ENCODE data around the gene SLC22A17.

SLC22A17 gene

DNA sequence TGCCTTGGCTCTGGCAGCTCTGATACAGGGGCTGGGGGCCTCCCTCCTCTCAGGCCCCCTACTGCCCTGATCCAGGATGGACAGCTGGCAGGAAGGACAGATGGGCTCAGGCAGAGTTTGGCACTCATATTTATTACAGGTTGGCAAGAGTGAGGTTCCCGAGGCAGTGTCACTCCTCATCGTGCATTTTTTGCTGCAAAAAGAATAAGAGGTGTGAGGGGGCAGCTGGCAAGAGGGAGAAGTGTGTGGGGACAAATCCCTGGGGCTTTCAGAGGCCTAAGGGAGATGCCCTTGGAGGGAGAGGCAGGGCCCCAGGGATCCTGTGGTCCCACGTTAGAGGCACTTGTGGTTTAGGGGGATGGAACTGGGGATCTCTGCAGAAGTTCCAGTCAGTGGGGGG is 29.2 kb upstream of the SLC22A17 start:
- no peak for DNase-seq (ENCODE audit: low read depth)

DNA sequence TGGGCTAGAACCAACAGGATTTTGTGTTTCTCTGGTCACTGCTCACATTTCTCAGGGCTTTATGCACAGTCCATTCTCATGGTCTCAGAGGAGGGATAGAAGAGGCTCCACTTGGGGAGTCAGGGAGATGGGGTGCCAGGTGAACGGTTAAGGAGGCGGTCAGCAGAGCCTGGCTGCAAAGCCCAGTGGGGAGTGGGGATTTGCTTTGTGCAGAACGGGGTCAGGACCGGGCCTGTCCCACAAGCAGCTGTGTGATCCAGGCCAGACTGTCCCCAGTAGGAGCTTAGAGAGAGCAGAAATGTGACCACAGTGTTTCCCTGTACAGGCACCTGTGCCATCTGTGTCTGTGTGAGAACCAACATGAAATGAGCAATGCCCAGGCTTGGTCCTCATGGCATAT is 28.3 kb upstream of the SLC22A17 start:
- no peak for DNase-seq (ENCODE audit: low read depth)

DNA sequence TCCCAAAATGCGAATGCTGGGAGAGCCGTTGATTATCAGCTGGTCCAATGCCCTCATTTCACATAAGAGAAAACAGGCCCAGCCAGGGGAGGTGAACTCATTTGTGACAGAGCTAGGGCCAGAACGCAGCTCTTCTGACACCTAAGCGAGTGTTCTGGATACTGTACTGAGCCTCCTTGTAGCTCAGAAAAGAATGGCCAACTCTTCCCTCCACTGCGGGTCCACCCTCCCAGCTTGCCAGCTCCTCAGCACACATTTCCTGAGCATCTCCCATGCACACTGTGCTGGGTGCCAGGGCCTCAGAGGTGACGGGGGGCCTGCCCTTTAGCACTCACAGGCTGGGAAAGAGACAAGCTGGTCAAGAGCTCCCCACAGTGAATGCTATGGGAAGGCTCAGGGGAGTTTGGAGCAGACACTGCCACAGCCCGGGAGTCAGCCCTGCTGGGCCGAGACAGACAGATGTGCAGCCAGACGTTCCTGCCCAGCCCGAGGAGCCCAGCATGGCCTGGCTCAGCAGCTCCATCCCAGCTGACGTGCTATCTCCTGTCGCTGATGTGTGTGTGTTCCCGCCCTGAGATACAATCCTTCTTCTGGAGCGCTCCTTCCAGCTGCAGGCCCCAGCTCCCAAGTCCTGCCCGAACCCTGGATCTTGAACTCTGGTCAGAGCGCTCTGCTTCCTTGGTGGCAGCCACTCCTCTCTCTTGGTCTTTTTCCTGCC is 27.7 kb upstream of the SLC22A17 start:
- DNase-seq (ENCODE audit: low read depth), result no peak

DNA sequence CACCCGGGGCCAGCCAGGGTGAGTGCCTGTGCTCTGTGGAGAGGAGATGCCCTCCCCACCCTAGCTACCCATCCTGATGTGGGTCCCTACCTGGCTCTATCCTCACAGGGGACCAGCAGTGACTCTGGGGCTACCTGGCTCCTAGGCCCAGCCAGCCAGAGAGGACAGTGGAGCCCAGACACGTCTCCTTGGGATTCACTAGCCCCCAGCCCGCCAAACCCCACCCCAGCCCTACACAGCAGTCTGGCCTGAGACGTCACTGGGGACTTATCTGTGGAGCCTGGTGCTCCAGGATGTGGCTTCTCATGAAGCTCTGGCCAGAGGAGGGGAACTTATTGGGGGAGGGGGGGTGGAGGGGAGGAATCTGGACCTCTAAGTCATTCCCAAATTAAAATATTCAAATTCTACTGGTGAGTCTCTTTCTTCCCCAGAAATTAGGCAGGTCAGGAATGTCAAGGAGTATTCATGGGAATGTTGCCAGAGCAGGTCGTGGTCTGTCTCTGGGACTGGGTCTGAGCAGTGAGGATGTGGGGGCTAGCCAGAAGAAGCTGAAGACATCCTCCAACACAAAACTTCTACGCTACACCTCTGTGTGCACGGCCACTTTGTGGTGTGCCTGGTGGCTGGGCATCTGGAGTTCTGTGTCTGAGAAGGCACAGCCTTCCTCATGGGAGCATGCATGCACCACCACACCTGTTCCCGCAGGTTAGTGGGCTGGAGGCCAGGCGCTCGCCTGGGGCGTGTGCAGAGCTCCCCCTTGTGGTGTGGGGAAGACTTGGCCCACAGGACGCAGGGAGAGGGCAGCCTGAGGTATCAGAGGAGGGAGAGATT is 26.9 kb upstream of the SLC22A17 start:
- DNase-seq (ENCODE audit: low read depth), result peak; percentile 38

DNA sequence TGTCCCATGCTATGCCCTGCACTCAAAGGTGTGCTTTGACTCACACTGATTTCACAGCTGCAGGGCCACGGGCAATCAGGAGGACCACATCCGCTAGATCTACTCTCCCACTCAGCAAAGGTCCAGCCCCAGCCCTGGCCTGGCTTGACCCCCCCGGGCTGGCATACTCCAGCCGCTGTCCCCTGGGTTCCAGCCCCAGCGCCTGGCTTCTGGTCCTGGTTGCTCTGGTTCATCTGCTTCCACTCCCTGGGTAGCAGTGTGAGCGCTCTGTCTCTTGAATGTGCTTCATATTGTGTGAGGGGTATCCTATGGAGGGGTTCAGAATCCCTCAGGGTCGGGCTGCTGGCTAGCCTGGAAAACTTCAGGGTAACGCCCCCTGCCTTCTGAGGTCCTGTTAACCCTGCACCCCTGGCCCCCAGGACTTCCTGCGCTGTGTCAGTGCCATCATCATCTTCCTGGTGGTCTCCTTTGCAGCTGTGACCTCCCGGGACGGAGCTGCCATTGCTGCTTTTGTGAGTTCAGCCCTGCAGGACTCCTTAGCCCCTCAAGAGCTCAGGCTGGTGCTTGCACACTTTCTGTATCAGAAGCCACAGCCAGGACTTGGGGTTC is 26.0 kb upstream of the SLC22A17 start:
- DNase-seq (ENCODE audit: low read depth), result no peak

GRCh38 chr14:23377573-23378563 is 25.2 kb upstream of the SLC22A17 start:
- no peak for DNase-seq (ENCODE audit: low read depth)

DNA sequence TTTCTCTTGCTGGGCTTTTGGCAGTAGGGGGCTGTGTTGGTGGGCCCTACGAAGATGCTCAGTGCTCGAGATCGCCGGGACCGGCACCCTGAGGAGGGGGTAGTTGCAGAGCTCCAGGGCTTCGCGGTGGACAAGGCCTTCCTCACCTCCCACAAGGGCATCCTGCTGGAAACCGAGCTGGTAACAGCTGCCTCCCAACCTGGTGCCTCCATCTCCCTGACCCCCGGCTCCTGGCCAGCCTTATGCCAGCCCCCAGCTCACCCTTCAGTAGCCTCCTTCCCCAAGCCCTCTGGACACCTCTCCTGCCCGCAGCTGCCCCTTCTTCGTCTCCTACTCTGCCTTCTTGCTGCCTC is 24.5 kb upstream of the SLC22A17 start:
- no peak for DNase-seq (ENCODE audit: low read depth)

DNA sequence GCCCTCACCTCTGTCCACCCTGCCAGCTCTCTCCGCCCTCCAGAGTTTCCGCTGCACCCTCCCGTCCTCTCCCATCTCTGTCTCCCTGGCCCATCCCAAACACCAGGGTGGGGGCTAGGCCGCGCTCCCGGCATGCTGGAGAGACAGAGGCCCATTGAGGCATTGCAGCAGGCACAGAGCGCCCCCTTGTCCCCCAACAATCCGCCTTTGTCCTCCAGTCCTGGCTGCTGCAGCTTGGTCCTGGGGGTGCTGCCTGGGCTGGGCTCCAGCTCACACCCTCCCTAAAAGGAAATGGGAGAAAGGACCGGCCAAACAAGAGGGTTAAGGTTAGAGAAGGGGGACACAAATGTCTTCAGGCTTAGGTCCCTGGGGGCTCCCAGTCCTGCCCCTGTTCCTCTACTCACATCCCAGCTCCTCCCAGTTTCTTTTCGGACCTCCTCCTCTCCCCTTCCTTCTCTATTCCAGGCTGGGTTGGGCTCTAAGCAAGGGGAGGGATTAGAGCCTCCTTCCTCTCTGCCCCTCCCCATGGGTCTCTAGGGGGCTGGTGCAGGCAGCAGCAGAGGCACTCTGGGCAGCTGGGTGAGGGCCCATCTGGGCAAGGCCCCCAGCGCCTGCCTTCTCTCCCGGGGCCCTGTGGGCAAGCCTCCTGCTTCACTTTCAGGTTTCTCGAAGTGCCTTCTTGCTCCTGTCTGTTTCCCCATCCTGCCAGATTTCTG is 24.0 kb upstream of the SLC22A17 start, which contains the start of gene CMTM5:
Gene CMTM5 (plus strand): TSS at position 565 of the 716 bp plus-strand sequence. CDS start 206 bp downstream, outside the sequence.
- DNase-seq (ENCODE audit: low read depth), result no peak

DNA sequence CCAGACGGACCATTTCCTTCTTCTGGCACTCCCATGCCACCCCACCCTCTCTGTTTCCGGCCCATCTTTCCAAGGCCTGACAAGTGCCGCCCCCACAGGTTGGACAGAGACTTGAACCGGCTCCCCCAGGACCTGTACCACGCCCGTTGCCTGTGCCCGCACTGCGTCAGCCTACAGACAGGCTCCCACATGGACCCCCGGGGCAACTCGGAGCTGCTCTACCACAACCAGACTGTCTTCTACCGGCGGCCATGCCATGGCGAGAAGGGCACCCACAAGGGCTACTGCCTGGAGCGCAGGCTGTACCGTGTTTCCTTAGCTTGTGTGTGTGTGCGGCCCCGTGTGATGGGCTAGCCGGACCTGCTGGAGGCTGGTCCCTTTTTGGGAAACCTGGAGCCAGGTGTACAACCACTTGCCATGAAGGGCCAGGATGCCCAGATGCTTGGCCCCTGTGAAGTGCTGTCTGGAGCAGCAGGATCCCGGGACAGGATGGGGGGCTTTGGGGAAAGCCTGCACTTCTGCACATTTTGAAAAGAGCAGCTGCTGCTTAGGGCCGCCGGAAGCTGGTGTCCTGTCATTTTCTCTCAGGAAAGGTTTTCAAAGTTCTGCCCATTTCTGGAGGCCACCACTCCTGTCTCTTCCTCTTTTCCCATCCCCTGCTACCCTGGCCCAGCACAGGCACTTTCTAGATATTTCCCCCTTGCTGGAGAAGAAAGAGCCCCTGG is 23.0 kb upstream of the SLC22A17 start:
- DNase-seq (ENCODE audit: low read depth), result no peak

DNA sequence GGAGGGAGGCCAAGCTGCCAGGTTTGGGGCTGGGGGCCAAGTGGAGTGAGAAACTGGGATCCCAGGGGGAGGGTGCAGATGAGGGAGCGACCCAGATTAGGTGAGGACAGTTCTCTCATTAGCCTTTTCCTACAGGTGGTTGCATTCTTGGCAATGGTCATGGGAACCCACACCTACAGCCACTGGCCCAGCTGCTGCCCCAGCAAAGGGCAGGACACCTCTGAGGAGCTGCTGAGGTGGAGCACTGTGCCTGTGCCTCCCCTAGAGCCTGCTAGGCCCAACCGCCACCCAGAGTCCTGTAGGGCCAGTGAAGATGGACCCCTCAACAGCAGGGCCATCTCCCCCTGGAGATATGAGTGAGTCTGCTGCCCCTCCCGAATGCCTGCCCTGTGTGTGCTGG is 20.4 kb upstream of the SLC22A17 start:
- DNase-seq (ENCODE audit: low read depth), result no peak

DNA sequence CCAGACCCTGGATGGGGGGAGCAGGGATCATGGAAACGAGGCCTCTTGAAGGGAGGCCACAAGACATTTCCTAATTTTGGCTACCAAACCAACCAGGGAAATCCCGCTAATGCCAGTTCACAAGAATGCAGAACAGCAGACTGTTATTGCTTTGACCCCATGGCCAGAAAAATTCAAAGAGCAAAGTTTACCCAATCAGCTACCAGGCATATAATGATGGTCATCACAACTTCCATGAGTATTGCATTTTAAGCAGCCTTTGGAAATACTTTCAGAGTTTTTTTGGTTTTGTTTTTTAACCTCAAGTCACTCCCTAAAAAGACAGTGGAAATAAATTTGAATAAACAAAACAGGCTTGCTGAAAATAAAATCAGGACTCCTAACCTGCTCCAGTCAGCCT is 19.8 kb upstream of the SLC22A17 start, which contains the start of gene IL25:
Gene IL25 (plus strand): TSS at position 301 of the 400 bp plus-strand sequence.
- DNase-seq (ENCODE audit: low read depth), result no peak

GRCh38 chr14:23371865-23372264 is 19.2 kb upstream of the SLC22A17 start:
- no peak for DNase-seq (ENCODE audit: low read depth)

DNA sequence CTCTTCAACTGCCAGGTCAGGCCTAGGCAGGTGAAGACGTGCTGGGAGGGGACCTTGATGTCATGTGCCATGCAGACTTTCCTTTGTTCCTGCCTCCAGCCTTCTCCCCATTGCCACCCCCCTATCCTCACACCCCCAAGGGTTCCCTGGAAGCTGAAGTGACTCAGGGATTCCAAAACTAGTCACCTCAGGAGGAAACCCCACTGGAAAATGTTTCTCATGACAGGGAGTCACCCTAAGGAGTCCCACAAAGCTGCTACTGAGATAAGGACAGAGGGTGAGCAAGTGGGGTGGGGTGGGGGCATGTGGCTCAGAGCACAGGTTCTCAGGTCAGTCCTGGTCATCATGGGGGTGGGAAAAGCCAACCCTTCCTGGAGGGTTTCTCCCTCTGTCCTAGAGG is 17.5 kb upstream of the SLC22A17 start:
- no peak for DNase-seq (ENCODE audit: low read depth)

DNA sequence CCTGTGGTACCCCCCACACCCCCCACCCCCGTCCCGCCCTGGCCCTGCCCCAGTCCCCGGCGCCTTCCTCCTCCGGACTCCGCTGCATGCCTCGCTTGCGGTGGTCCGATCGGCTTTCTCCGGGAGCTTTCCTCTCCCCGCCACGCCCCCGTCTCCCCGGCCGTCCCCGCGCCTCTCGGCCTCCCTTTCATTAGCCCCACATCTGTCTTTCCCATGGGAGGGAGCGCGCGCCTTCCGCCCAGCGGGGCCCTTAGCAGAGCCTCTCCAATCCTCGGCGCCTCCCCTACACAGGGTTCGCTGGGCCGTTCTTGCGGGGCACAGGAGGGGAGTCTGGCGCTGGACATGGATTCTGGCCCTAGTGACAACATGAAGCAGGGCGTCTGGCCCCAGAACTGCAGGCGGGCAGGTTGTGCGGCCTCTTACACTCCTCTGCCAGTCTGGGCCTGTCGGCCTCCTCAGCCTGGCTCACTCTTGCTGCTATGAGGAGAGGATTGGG is 13.8 kb upstream of the SLC22A17 start:
- DNase-seq (ENCODE audit: low read depth), result no peak

GRCh38 chr14:23365732-23366425 is 13.2 kb upstream of the SLC22A17 start:
- no peak for DNase-seq (ENCODE audit: low read depth)

DNA sequence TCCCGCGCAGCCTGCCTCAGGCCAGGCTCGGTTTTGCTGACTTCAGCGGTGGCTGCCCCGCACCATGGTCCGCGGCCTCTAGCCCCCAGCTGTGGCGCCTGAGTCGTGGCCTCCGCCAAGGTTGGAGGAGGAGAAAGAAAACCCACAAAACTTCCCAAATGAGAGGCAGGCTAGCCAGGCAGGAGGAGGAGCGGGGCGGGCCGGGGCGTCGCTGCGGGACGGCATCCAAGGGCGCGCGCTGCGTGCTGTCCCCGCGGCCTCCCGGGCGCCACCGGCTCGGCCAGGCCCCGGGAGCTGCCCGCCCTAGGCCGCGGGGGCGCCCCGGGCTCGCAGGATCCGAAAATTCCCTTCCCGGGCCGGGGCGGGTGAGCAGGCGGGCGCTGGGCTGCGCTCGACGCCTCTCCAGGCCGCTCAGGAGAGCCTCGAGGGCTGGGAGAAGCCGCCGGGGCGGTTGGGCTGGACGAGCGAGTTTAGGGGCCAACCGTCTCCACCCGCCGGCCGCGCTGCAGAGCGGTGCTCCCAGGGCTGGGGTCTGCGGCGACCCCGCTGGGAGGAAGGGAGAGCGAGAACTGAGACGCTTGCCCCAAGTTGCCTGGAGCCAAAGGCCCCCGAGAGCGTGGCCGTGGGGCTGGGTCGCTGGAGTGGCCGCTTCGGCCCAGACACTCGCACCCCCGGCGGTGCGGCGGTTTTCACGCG is 12.5 kb upstream of the SLC22A17 start, which contains the start of gene EFS:
Gene EFS (minus strand): TSS at position 137 of the 696 bp plus-strand sequence. CDS start 147 bp downstream, outside the sequence.
- DNase-seq (ENCODE audit: low read depth), result no peak

DNA sequence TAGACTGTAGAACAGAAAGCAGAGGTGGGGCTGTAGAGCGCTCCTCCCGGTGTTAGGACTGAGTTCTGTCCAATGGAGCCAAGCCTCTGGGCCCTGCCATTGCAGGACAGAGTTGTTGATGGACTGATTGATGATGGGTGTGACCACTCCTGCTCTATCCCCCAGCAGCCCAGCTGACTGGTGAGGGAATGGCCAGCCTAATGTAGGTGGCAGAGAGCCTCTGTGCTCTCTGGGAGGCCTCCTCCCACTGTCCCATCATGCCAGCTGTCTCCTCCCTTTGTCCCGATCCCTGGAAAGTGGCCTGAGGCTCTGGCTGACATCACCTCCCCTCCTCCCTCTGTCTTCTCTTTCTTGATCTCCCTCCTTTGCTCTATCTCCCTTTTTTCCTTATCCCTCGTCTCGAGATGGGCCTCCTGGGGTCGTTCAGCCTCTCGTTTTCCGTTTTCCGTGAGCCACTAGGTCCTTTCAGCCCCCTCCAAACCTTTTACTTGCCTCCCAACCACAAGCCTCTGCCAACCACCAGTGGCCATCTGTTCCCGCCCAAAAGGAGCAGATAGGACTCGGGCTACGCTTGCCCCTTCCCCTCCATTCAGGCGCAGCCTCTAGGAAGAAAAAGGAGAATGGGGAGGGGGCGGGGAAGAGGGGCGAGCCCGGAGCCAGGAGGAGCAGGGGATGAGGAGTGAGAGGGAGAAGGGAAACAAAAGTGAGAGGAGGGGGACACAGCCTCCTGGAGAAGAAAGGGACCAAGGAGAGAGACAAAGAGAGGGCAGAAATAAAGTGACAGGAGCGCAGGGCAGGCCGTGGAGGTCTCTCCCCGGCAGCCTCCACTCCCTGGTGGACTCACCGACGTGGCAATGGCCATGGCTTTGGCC is 11.7 kb upstream of the SLC22A17 start:
- no peak for DNase-seq (ENCODE audit: low read depth)

DNA sequence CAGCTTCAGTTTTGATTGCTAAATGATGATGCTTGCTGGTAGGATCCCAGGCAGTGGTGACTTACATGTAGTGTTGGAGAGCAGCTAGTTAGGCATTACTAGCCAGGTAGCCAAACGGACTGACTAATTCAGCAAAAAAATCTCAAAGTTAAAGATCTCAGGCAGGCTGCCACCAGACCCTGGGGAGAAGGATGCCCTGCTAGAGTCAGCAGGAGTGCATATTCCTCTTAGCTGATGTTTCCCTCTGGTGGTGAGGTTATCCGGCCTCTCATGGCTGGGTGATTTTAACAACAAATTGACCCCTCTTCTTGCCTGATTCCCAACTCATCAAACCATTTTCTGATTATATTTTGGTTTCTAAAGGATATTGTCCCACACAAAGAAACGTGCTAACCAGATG is 9.5 kb upstream of the SLC22A17 start:
- no peak for DNase-seq (ENCODE audit: low read depth)
